ENCODE data around the gene FAM110A.

DNA sequence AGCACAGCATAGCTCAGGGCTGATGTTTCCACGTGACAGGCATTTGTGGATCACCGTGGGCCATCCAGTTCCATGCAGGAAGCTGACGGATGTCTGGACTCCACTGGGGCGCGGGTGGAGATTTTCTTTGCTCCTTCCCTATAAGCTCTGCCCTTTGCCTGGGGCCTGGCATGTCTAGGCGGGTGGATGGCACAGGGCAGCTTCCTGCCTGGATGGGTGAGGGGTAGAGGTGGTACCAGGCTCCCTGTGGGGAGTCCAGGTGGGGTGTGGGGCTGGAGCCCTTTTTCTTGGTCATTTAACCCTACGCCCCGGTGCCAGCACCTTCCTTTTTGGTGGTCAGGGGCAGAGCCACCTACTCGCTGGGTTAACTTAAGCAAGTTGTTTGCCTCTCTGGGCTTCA, 10.4 kb downstream of the FAM110A start:
- TF ChIP-seq, protein P1, sequence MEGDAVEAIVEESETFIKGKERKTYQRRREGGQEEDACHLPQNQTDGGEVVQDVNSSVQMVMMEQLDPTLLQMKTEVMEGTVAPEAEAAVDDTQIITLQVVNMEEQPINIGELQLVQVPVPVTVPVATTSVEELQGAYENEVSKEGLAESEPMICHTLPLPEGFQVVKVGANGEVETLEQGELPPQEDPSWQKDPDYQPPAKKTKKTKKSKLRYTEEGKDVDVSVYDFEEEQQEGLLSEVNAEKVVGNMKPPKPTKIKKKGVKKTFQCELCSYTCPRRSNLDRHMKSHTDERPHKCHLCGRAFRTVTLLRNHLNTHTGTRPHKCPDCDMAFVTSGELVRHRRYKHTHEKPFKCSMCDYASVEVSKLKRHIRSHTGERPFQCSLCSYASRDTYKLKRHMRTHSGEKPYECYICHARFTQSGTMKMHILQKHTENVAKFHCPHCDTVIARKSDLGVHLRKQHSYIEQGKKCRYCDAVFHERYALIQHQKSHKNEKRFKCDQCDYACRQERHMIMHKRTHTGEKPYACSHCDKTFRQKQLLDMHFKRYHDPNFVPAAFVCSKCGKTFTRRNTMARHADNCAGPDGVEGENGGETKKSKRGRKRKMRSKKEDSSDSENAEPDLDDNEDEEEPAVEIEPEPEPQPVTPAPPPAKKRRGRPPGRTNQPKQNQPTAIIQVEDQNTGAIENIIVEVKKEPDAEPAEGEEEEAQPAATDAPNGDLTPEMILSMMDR (IDR thresholded peaks at IDR 0.05; ENCODE audit: low read depth, low read length), result no peak
- TF ChIP-seq POLR2A (IDR thresholded peaks at IDR 0.05; ENCODE audit: extremely low read depth, insufficient read length) (no peak), MYC (IDR thresholded peaks at IDR 0.05; ENCODE audit: low read depth, low read length) (no peak)

Measured in NB4 (cell line).